ENCODE data around the gene CCDC157.

CCDC157 gene

GRCh38 chr22:30416403-30416802, 59.6 kb downstream of the CCDC157 start:
- H3K9ac ChIP-seq (ENCODE audit: low read length): no peak overlapping the region
- H3K4me3 ChIP-seq (ENCODE audit: low read length): no peak overlapping the region
- H3K9me3 ChIP-seq (ENCODE audit: control insufficient read depth, low read length): no peaks in the 10 kb centered on the region
- H3K4me1 ChIP-seq (ENCODE audit: control insufficient read depth, insufficient read depth, low read length): peaks cover 53% of the 10 kb centered on the region
- peaks cover 7% of the 10 kb centered on the region for H3K36me3 ChIP-seq (ENCODE audit: control insufficient read depth, insufficient read depth, low read length)
- no peaks in the 10 kb centered on the region for H3K27me3 ChIP-seq (ENCODE audit: control insufficient read depth, insufficient read depth, low read length)

- Histone ChIP-seq H3K9ac (ENCODE audit: low read length) (no peak overlapping the region), H3K4me1 (ENCODE audit: control insufficient read depth, insufficient read depth, low read length) (peaks cover 57% of the 10 kb centered on the region), H3K36me3 (ENCODE audit: control insufficient read depth, insufficient read depth, low read length) (peaks cover 7% of the 10 kb centered on the region), H3K9me3 (ENCODE audit: control insufficient read depth, low read length) (no peaks in the 10 kb centered on the region), H3K27me3 (ENCODE audit: control insufficient read depth, insufficient read depth, low read length) (no peaks in the 10 kb centered on the region), H3K4me3 (ENCODE audit: low read length) (no peak overlapping the region)
Observed at GRCh38 chr22:30416837-30417236, 60.0 kb downstream of the CCDC157 start.

- Histone ChIP-seq H3K27me3 (ENCODE audit: control insufficient read depth, insufficient read depth, low read length) (no peaks in the 10 kb centered on the region), H3K4me1 (ENCODE audit: control insufficient read depth, insufficient read depth, low read length) (peaks cover 83% of the 10 kb centered on the region), H3K4me3 (ENCODE audit: low read length) (no peak overlapping the region), H3K36me3 (ENCODE audit: control insufficient read depth, insufficient read depth, low read length) (peaks cover 7% of the 10 kb centered on the region), H3K9ac (ENCODE audit: low read length) (peak overlapping the region; percentile 7), H3K9me3 (ENCODE audit: control insufficient read depth, low read length) (no peaks in the 10 kb centered on the region)
Observed at GRCh38 chr22:30420347-30421125, 63.7 kb downstream of the CCDC157 start.

- Histone ChIP-seq H3K27me3 (ENCODE audit: control insufficient read depth, insufficient read depth, low read length) (no peaks in the 10 kb centered on the region), H3K9ac (ENCODE audit: low read length) (peak overlapping the region; percentile 80), H3K9me3 (ENCODE audit: control insufficient read depth, low read length) (no peaks in the 10 kb centered on the region), H3K4me1 (ENCODE audit: control insufficient read depth, insufficient read depth, low read length) (peaks cover 81% of the 10 kb centered on the region), H3K4me3 (ENCODE audit: low read length) (peak overlapping the region; percentile 33), H3K36me3 (ENCODE audit: control insufficient read depth, insufficient read depth, low read length) (no peaks in the 10 kb centered on the region)
Observed at GRCh38 chr22:30421695-30422480, 65.1 kb downstream of the CCDC157 start.

GRCh38 chr22:30422481-30423300, 65.9 kb downstream of the CCDC157 start:
- H3K9me3 ChIP-seq (ENCODE audit: control insufficient read depth, low read length): no peaks in the 10 kb centered on the region
- H3K27me3 ChIP-seq (ENCODE audit: control insufficient read depth, insufficient read depth, low read length): no peaks in the 10 kb centered on the region
- H3K4me1 ChIP-seq (ENCODE audit: control insufficient read depth, insufficient read depth, low read length): peaks cover 76% of the 10 kb centered on the region
- peak overlapping the region; percentile 80 for H3K9ac ChIP-seq (ENCODE audit: low read length)
- peak overlapping the region; percentile 33 for H3K4me3 ChIP-seq (ENCODE audit: low read length)
- no peaks in the 10 kb centered on the region for H3K36me3 ChIP-seq (ENCODE audit: control insufficient read depth, insufficient read depth, low read length)

- peak overlapping the region; percentile 80 for H3K9ac ChIP-seq (ENCODE audit: low read length)
- H3K36me3 ChIP-seq (ENCODE audit: control insufficient read depth, insufficient read depth, low read length): no peaks in the 10 kb centered on the region
- no peaks in the 10 kb centered on the region for H3K27me3 ChIP-seq (ENCODE audit: control insufficient read depth, insufficient read depth, low read length)
- peaks cover 68% of the 10 kb centered on the region for H3K4me1 ChIP-seq (ENCODE audit: control insufficient read depth, insufficient read depth, low read length)
- no peaks in the 10 kb centered on the region for H3K9me3 ChIP-seq (ENCODE audit: control insufficient read depth, low read length)
- H3K4me3 ChIP-seq (ENCODE audit: low read length): peak overlapping the region; percentile 33
Observed at GRCh38 chr22:30423301-30423958, 66.6 kb downstream of the CCDC157 start.

GRCh38 chr22:30423959-30424533, 67.2 kb downstream of the CCDC157 start:
- no peaks in the 10 kb centered on the region for H3K9me3 ChIP-seq (ENCODE audit: control insufficient read depth, low read length)
- H3K9ac ChIP-seq (ENCODE audit: low read length): peak overlapping the region; percentile 80
- H3K36me3 ChIP-seq (ENCODE audit: control insufficient read depth, insufficient read depth, low read length): no peaks in the 10 kb centered on the region
- H3K4me3 ChIP-seq (ENCODE audit: low read length): peak overlapping the region; percentile 33
- peaks cover 63% of the 10 kb centered on the region for H3K4me1 ChIP-seq (ENCODE audit: control insufficient read depth, insufficient read depth, low read length)
- H3K27me3 ChIP-seq (ENCODE audit: control insufficient read depth, insufficient read depth, low read length): no peaks in the 10 kb centered on the region

GRCh38 chr22:30424534-30425326, 67.9 kb downstream of the CCDC157 start:
- Histone ChIP-seq H3K9ac (ENCODE audit: low read length) (peak overlapping the region; percentile 80), H3K9me3 (ENCODE audit: control insufficient read depth, low read length) (no peaks in the 10 kb centered on the region), H3K4me3 (ENCODE audit: low read length) (peak overlapping the region; percentile 3), H3K36me3 (ENCODE audit: control insufficient read depth, insufficient read depth, low read length) (no peaks in the 10 kb centered on the region), H3K27me3 (ENCODE audit: control insufficient read depth, insufficient read depth, low read length) (no peaks in the 10 kb centered on the region), H3K4me1 (ENCODE audit: control insufficient read depth, insufficient read depth, low read length) (peaks cover 59% of the 10 kb centered on the region)

- Histone ChIP-seq H3K4me3 (ENCODE audit: low read length) (peak overlapping the region; percentile 31), H3K9ac (ENCODE audit: low read length) (peak overlapping the region; percentile 61), H3K27me3 (ENCODE audit: control insufficient read depth, insufficient read depth, low read length) (no peaks in the 10 kb centered on the region), H3K9me3 (ENCODE audit: control insufficient read depth, low read length) (no peaks in the 10 kb centered on the region), H3K4me1 (ENCODE audit: control insufficient read depth, insufficient read depth, low read length) (peaks cover 56% of the 10 kb centered on the region), H3K36me3 (ENCODE audit: control insufficient read depth, insufficient read depth, low read length) (no peaks in the 10 kb centered on the region)
Observed at GRCh38 chr22:30425327-30425615, 68.5 kb downstream of the CCDC157 start.

GRCh38 chr22:30425616-30426387, 69.0 kb downstream of the CCDC157 start, which contains the start of gene MTFP1:
MTFP1 (plus strand) TSS chr22:30425768; CDS start chr22:30425880, 112 bp downstream.
- H3K36me3 ChIP-seq (ENCODE audit: control insufficient read depth, insufficient read depth, low read length): no peaks in the 10 kb centered on the region
- H3K9ac ChIP-seq (ENCODE audit: low read length): peak within 1 kb of the TSS; percentile 80
- H3K4me1 ChIP-seq (ENCODE audit: control insufficient read depth, insufficient read depth, low read length): peaks cover 50% of the 10 kb centered on the region

More at GRCh38 chr22:30425616-30426387, 69.0 kb downstream of the CCDC157 start, which contains the start of gene MTFP1:
- Histone ChIP-seq H3K4me3 (ENCODE audit: low read length) (peak within 1 kb of the TSS; percentile 31), H3K9me3 (ENCODE audit: control insufficient read depth, low read length) (no peaks in the 10 kb centered on the region), H3K27me3 (ENCODE audit: control insufficient read depth, insufficient read depth, low read length) (no peaks in the 10 kb centered on the region)
